HL-60 (cell line): ENCODE results near the gene FANCI.
A peak's percentile ranks its signal among the peaks of the same experiment; 100 is the strongest.

ENCODE experiments used
- DNase-seq, 2 experiments: peaks; one replicate each; pipeline ENCODE4 v3.0.0-alpha.2; 2010 to 2020; ENCODE audit warnings: low read depth in 1 of 2, low spot score in 1 of 2
- H3K27ac ChIP-seq: fragments of 250-450 bp; sonication (Bioruptor Pico); replicated peaks from 2 replicates; pipeline ENCODE4 v1.5.1; 2020; ENCODE audit warnings: mild to moderate bottlenecking, moderate library complexity
- H3K27me3 ChIP-seq: fragments of 250-450 bp; sonication (Bioruptor Pico); 2 replicates; pipeline ENCODE4 v1.5.1; 2021; ENCODE audit warnings: mild to moderate bottlenecking, moderate library complexity; ENCODE audit not compliant: insufficient read depth, poor library complexity, severe bottlenecking
- H3K4me3 ChIP-seq: replicated peaks from 2 replicates; pipeline ENCODE4 v1.5.1; 2011; ENCODE audit warnings: mild to moderate bottlenecking, control low read depth, low read length; ENCODE audit not compliant: insufficient read depth
- GABPA ChIP-seq: IDR thresholded peaks from 2 replicates; pipeline ENCODE4 v1.6.1; 2012; ENCODE audit warnings: low read depth
- POLR2AphosphoS5 ChIP-seq: IDR thresholded peaks from 2 replicates; pipeline ENCODE4 v1.6.1; 2012; ENCODE audit warnings: low read depth
- SPI1 ChIP-seq: IDR thresholded peaks from 2 replicates; pipeline ENCODE4 v1.6.1; 2012; ENCODE audit warnings: low read depth, mild to moderate bottlenecking, borderline replicate concordance
- TF ChIP-seq, protein P1 (sequence below): IDR thresholded peaks from one replicate; pipeline ENCODE4 v1.5.1; 2011; ENCODE audit warnings: low read length, control low read depth, inconsistent platforms; ENCODE audit not compliant: insufficient read depth
- TF ChIP-seq, protein P2 (sequence below): IDR thresholded peaks from 2 replicates; pipeline ENCODE4 v1.6.1; 2012; ENCODE audit warnings: low read depth; ENCODE audit not compliant: insufficient replicate concordance

Gene FANCI

DNA sequence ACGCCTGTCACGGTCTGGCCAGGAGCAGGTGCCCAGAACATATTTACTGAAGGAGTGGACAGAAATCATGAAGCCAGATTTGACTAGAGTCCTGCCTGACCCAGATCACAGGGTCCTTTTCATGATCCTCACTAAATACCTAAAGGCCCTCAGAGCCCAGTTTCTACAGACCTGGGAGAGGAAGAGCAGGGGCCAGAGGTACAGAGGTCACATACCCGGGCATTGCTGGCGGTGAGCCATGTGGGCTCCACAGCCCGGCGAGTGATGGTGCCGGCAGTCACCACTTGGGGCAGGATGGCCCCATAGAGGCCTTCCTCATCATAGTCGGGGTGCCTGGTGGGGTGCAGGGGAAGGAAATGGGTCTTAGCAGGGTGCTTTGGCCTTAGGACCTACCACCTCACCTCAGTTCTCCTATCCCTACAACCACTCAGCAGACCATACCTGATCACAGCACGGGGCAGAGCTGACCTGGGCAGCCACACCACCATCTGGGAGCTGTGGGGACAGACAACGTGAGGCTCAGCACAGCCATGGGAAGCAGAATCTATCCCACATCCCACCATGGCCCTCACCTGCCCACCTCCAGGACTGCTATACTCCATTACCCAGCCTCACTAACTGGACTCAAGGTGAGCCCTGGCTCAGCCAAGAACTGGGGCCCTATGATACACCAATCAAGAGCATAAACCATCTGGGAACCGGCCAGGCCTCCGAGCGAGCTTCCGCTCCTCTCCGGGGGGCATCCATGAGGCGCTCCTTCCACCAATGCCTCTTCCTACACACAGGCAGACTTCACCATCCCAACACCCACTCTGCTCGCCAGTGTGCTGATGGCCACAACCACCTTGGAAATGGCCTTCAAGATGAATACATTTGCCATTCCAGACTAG lies 78.0 kb downstream of the FANCI start:
- no peak overlapping the region for H3K27ac ChIP-seq
- DNase-seq = no peak
- TF ChIP-seq GABPA (no peak), POLR2AphosphoS5 (no peak), SPI1 (no peak)
- TF ChIP-seq, protein P1, sequence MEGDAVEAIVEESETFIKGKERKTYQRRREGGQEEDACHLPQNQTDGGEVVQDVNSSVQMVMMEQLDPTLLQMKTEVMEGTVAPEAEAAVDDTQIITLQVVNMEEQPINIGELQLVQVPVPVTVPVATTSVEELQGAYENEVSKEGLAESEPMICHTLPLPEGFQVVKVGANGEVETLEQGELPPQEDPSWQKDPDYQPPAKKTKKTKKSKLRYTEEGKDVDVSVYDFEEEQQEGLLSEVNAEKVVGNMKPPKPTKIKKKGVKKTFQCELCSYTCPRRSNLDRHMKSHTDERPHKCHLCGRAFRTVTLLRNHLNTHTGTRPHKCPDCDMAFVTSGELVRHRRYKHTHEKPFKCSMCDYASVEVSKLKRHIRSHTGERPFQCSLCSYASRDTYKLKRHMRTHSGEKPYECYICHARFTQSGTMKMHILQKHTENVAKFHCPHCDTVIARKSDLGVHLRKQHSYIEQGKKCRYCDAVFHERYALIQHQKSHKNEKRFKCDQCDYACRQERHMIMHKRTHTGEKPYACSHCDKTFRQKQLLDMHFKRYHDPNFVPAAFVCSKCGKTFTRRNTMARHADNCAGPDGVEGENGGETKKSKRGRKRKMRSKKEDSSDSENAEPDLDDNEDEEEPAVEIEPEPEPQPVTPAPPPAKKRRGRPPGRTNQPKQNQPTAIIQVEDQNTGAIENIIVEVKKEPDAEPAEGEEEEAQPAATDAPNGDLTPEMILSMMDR = peak; percentile 8
- TF ChIP-seq, protein P2, sequence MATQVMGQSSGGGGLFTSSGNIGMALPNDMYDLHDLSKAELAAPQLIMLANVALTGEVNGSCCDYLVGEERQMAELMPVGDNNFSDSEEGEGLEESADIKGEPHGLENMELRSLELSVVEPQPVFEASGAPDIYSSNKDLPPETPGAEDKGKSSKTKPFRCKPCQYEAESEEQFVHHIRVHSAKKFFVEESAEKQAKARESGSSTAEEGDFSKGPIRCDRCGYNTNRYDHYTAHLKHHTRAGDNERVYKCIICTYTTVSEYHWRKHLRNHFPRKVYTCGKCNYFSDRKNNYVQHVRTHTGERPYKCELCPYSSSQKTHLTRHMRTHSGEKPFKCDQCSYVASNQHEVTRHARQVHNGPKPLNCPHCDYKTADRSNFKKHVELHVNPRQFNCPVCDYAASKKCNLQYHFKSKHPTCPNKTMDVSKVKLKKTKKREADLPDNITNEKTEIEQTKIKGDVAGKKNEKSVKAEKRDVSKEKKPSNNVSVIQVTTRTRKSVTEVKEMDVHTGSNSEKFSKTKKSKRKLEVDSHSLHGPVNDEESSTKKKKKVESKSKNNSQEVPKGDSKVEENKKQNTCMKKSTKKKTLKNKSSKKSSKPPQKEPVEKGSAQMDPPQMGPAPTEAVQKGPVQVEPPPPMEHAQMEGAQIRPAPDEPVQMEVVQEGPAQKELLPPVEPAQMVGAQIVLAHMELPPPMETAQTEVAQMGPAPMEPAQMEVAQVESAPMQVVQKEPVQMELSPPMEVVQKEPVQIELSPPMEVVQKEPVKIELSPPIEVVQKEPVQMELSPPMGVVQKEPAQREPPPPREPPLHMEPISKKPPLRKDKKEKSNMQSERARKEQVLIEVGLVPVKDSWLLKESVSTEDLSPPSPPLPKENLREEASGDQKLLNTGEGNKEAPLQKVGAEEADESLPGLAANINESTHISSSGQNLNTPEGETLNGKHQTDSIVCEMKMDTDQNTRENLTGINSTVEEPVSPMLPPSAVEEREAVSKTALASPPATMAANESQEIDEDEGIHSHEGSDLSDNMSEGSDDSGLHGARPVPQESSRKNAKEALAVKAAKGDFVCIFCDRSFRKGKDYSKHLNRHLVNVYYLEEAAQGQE = no peak
- no peaks in the 10 kb centered on the region for H3K27me3 ChIP-seq
- H3K4me3 ChIP-seq = no peak overlapping the region

DNA sequence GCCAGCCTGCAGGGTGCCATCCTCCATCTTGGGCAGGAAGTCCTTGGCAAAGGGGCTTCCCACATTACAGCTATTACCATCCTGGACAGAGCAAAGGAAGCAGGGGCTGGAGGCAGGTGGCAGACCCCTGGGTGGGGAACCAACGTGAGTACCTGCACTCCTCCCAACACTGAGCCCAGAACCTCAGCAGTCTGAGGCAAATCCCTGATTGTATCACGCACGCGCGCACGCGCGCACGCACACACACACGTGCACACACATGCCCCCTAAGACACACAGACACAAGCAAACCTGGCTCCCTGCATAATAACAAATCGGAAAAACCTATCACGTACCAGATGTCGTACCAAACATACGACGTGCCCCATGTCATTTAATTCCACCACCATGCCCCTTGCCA lies 79.0 kb downstream of the FANCI start:
- no peak for DNase-seq
- H3K27ac ChIP-seq = no peak overlapping the region
- H3K4me3 ChIP-seq = no peak overlapping the region
- H3K27me3 ChIP-seq = no peaks in the 10 kb centered on the region
- TF ChIP-seq, protein P2 = no peak
- TF ChIP-seq, protein P1 = no peak
- TF ChIP-seq POLR2AphosphoS5 (no peak), GABPA (no peak), SPI1 (no peak)

DNA sequence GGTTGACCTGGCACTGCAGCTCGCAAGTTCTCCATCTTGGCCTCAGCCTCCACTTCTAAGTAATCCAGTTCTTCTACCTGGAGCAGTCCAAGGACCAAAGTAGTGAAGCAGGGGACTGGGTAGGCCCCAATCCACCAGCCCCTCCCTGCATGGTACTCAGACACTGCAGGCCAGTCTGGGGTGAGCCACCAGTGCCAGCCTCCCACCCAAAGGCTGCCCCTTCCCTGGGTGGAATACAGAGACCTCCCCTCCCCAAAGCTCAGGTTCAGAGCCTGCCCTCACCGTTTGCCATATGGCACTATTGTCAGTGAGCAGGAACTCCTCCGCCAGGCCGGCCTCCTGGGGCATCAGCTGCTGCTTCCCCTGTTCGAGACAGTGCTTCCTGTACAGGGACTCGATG lies 80.0 kb downstream of the FANCI start:
- H3K27ac ChIP-seq = no peak overlapping the region
- TF ChIP-seq, protein P1 = no peak
- TF ChIP-seq GABPA (no peak), SPI1 (no peak), POLR2AphosphoS5 (no peak)
- TF ChIP-seq, protein P2 = no peak
- DNase-seq = no peak

More for the DNA sequence above, 80.0 kb downstream of the FANCI start:
- H3K4me3 ChIP-seq = no peak overlapping the region
- no peaks in the 10 kb centered on the region for H3K27me3 ChIP-seq
